PC-9 (cell line): ENCODE data around the gene HOXB3.

ENCODE experiments used
- CTCF ChIP-seq: fragments of 200-600 bp; sonication (generic); conservative IDR thresholded peaks from 2 replicates; pipeline ENCODE4 v1.6.1; 2017; ENCODE audit warnings: mixed run types, antibody characterized with exemption, mild to moderate bottlenecking, moderate library complexity
- EZH2 ChIP-seq: fragments of 200-600 bp; sonication (generic); IDR thresholded peaks from 2 replicates; pipeline ENCODE4 v1.8.0; 2017; ENCODE audit warnings: antibody characterized with exemption, low read depth

- TF ChIP-seq CTCF (no peak), EZH2 (no peak)
Observed at GRCh38 chr17:48565022-48565554, 25.0 kb downstream of the HOXB3 start.
